ENCODE results near the gene AMDHD2.
A peak's percentile ranks its signal among the peaks of the same experiment; 100 is the strongest.
"Not testable (repeated sequence)": the region's sequence is repeated elsewhere in the genome, so short reads cannot be mapped to it uniquely, and the experiment has no call there.

The AMDHD2 gene

GRCh38 chr16:2535625-2536013 lies 15.4 kb downstream of the AMDHD2 start:
- DNase-seq: no peak

GRCh38 chr16:2537451-2538379 lies 17.5 kb downstream of the AMDHD2 start, which contains the start of gene PDPK1:
Gene PDPK1 (plus strand): TSS chr16:2538021. CDS start chr16:2538113, 92 bp downstream.
- peak; percentile 95 for DNase-seq

- not testable (repeated sequence) for DNase-seq
Measured at GRCh38 chr16:2539192-2539844, 19.1 kb downstream of the AMDHD2 start.

GRCh38 chr16:2539845-2540458 lies 19.8 kb downstream of the AMDHD2 start:
- not testable (repeated sequence) for DNase-seq

GRCh38 chr16:2540912-2541311 lies 20.7 kb downstream of the AMDHD2 start:
- not testable (repeated sequence) for DNase-seq

- DNase-seq: not testable (repeated sequence)
Measured at GRCh38 chr16:2541409-2541808, 21.2 kb downstream of the AMDHD2 start.

- DNase-seq: not testable (repeated sequence)
Measured at GRCh38 chr16:2543771-2544170, 23.6 kb downstream of the AMDHD2 start.

- not testable (repeated sequence) for DNase-seq
Measured at GRCh38 chr16:2550283-2550878, 30.2 kb downstream of the AMDHD2 start.

- DNase-seq: not testable (repeated sequence)
Measured at GRCh38 chr16:2551420-2551889, 31.3 kb downstream of the AMDHD2 start.

GRCh38 chr16:2554709-2555425 lies 34.7 kb downstream of the AMDHD2 start:
- not testable (repeated sequence) for DNase-seq

- DNase-seq: not testable (repeated sequence)
Measured at GRCh38 chr16:2557150-2557549, 37.0 kb downstream of the AMDHD2 start.

- not testable (repeated sequence) for DNase-seq
Measured at GRCh38 chr16:2560131-2560797, 40.1 kb downstream of the AMDHD2 start.

- DNase-seq: peak; percentile 68
Measured at GRCh38 chr16:2560798-2561133, 40.6 kb downstream of the AMDHD2 start.

GRCh38 chr16:2567506-2567905 lies 47.3 kb downstream of the AMDHD2 start:
- not testable (repeated sequence) for DNase-seq

- DNase-seq: not testable (repeated sequence)
Measured at GRCh38 chr16:2568573-2568972, 48.4 kb downstream of the AMDHD2 start.

- not testable (repeated sequence) for DNase-seq
Measured at GRCh38 chr16:2572704-2573103, 52.5 kb downstream of the AMDHD2 start.

GRCh38 chr16:2575839-2576238 lies 55.7 kb downstream of the AMDHD2 start:
- DNase-seq: not testable (repeated sequence)

GRCh38 chr16:2577044-2577443 lies 56.9 kb downstream of the AMDHD2 start:
- DNase-seq: not testable (repeated sequence)

- not testable (repeated sequence) for DNase-seq
Measured at GRCh38 chr16:2578905-2579304, 58.7 kb downstream of the AMDHD2 start.

GRCh38 chr16:2580143-2580542 lies 60.0 kb downstream of the AMDHD2 start:
- not testable (repeated sequence) for DNase-seq

GRCh38 chr16:2580818-2581217 lies 60.6 kb downstream of the AMDHD2 start:
- DNase-seq: not testable (repeated sequence)

Data from CD4-positive, alpha-beta T cell treated with Interleukin-4 for 4 hours (primary cell).